ENCODE results near the gene PRKCG.

The PRKCG gene

DNA sequence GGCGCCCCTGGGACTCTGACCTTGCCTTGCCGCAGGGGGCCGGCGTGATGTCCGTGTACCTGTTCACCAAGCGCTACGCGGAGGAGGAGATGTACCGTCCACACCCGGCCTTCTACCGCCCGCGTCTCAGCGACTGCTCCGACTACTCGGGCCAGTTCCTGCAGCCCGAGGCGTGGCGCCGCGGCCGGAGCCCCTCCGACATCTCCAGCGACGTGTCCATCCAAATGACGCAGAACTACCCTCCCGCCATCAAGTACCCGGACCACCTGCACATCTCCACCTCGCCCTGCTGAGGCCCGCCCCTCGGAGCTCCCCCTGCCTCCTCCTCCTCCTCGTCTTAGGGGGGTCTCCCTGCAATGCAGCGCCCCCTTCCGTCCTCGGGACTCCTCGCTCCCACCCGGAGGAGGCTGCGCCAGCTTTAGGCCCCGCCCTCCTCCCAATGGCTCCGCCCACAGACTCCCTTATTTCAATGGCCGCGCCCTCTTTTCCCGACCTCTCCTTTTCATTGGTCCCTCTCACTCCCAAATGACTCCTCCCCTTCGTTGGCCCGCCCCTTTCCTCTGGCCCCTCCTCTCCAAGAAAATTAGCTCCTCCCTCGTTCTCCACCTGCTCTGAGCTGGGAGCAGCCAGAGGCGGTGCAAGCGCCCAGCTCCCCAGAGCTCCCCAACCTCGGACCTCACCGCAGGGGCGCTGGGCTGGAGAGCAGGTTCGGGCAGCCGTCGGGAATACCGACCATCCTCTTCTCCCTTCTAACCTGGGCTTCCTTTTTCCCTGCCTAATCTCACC is 60.2 kb downstream of the PRKCG start:
- TF ChIP-seq REST (IDR thresholded peaks at IDR 0.05; ENCODE audit: low read depth) (no peak), RAD21 (IDR thresholded peaks at IDR 0.05; ENCODE audit: low read depth) (no peak), NFIC (IDR thresholded peaks at IDR 0.05) (no peak), TAF1 (IDR thresholded peaks at IDR 0.05; ENCODE audit: low read depth) (no peak), CEBPB (IDR thresholded peaks at IDR 0.05) (no peak), CREB1 (IDR thresholded peaks at IDR 0.05; ENCODE audit: low read depth) (no peak), TEAD4 (IDR thresholded peaks at IDR 0.05) (no peak), EP300 (IDR thresholded peaks at IDR 0.05; ENCODE audit: borderline replicate concordance) (no peak), TCF12 (IDR thresholded peaks at IDR 0.05; ENCODE audit: low read depth) (no peak), FOXM1 (IDR thresholded peaks at IDR 0.05; ENCODE audit: borderline replicate concordance, low read depth) (no peak), YY1 (IDR thresholded peaks at IDR 0.05; ENCODE audit: low read depth) (no peak), EGR1 (IDR thresholded peaks at IDR 0.05) (no peak), ZBTB7A (IDR thresholded peaks at IDR 0.05; ENCODE audit: low read depth) (no peak)
- TF ChIP-seq, protein P1, sequence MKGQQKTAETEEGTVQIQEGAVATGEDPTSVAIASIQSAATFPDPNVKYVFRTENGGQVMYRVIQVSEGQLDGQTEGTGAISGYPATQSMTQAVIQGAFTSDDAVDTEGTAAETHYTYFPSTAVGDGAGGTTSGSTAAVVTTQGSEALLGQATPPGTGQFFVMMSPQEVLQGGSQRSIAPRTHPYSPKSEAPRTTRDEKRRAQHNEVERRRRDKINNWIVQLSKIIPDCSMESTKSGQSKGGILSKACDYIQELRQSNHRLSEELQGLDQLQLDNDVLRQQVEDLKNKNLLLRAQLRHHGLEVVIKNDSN (IDR thresholded peaks at IDR 0.05), result no peak
- TF ChIP-seq, protein P2, sequence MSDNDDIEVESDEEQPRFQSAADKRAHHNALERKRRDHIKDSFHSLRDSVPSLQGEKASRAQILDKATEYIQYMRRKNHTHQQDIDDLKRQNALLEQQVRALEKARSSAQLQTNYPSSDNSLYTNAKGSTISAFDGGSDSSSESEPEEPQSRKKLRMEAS (IDR thresholded peaks at IDR 0.05), result no peak

- TF ChIP-seq ZBTB7A (IDR thresholded peaks at IDR 0.05; ENCODE audit: low read depth) (no peak), REST (IDR thresholded peaks at IDR 0.05; ENCODE audit: low read depth) (no peak), YY1 (IDR thresholded peaks at IDR 0.05; ENCODE audit: low read depth) (no peak), FOXM1 (IDR thresholded peaks at IDR 0.05; ENCODE audit: borderline replicate concordance, low read depth) (no peak), CEBPB (IDR thresholded peaks at IDR 0.05) (no peak), EGR1 (IDR thresholded peaks at IDR 0.05) (no peak), TCF12 (IDR thresholded peaks at IDR 0.05; ENCODE audit: low read depth) (no peak), RAD21 (IDR thresholded peaks at IDR 0.05; ENCODE audit: low read depth) (no peak), TAF1 (IDR thresholded peaks at IDR 0.05; ENCODE audit: low read depth) (no peak), CREB1 (IDR thresholded peaks at IDR 0.05; ENCODE audit: low read depth) (no peak), EP300 (IDR thresholded peaks at IDR 0.05; ENCODE audit: borderline replicate concordance) (no peak)
- TF ChIP-seq, protein P2 (IDR thresholded peaks at IDR 0.05), result no peak
- TF ChIP-seq, protein P1 (IDR thresholded peaks at IDR 0.05), result no peak
These were observed 62.4 kb downstream of the PRKCG start for GRCh38 chr19:53944416-53944815.

DNA sequence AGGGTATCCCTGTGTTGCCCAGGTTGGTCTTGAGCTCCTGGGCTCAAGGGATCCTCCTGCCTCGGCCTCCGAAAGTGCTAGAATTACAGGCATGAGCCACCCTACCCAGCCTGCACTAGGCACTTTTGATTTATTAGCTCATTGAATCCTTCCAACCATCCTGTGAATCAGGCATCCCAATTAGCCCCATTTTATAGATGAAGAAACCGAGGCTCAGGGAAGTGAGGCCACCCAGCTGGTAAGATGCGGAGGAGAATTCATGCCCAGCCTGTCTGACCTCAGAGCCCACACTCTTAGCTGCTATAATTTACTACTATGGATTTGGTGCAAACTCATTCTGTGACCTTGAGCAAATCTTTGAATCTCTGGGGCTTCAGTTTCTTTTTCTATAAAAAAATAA is 62.9 kb downstream of the PRKCG start:
- no peak for TF ChIP-seq YY1 (IDR thresholded peaks at IDR 0.05; ENCODE audit: low read depth)

DNA sequence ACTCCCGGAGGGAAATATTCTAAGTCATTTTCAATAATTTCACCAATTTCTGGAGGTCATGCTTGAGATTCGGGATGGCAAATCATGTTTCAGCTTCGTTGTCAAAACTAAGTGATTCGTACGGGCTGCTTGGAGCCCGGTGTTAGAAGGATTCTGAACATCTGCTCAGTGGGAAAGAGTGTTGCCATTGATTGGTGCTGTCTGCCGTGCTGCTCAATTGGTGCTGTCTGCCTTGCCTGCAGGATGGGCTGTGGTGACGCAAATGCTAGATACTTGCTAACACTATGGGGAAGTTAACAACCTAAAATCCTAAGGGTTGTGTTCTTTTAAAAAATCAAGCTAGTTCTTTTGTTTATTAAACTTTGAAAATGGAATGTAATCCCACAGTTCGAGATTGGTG is 63.4 kb downstream of the PRKCG start:
- no peak for TF ChIP-seq TEAD4 (IDR thresholded peaks at IDR 0.05)
- TF ChIP-seq, protein P2 (IDR thresholded peaks at IDR 0.05), result no peak
- no peak for TF ChIP-seq REST (IDR thresholded peaks at IDR 0.05; ENCODE audit: low read depth)
- no peak for TF ChIP-seq EP300 (IDR thresholded peaks at IDR 0.05; ENCODE audit: borderline replicate concordance)
- no peak for TF ChIP-seq CREB1 (IDR thresholded peaks at IDR 0.05; ENCODE audit: low read depth)
- TF ChIP-seq CEBPB (IDR thresholded peaks at IDR 0.05), result no peak
- TF ChIP-seq EGR1 (IDR thresholded peaks at IDR 0.05), result no peak

All from Ishikawa (cell line).